Uterus (tissue), 4 donors: ENCODE results near the gene EMC6. TPM values are rescaled to one million over a fixed set of nuclear protein-coding genes. Genes with fewer than 3 reads are reported as not detected.

Experiments used
- DNase-seq, 2 donors: peaks; one replicate each; pipeline ENCODE4 v3.0.0-alpha.2; 2019 to 2020
- H3K27ac ChIP-seq, 2 donors: fragments of 200-600 bp; sonication (generic); 1 replicate in 1 of 2; 2 replicates in 1 of 2; pipeline ENCODE4 v1.5.1; 2016 to 2018
- H3K27me3 ChIP-seq, 2 donors: fragments of 200-600 bp; sonication (generic); one replicate each; pipeline ENCODE4 v1.5.1; 2018 to 2019; ENCODE audit warnings: control low read depth in 1 of 2
- H3K36me3 ChIP-seq, 2 donors: fragments of 200-600 bp; sonication (generic); one replicate each; pipeline ENCODE4 v1.5.1; 2019; ENCODE audit warnings: control low read depth in 1 of 2
- H3K4me1 ChIP-seq, 2 donors: fragments of 200-600 bp; sonication (generic); one replicate each; pipeline ENCODE4 v1.5.1; 2018 to 2019; ENCODE audit warnings: control low read depth in 1 of 2
- H3K4me3 ChIP-seq, 2 donors: fragments of 200-600 bp; sonication (generic); 1 replicate in 1 of 2; 2 replicates in 1 of 2; pipeline ENCODE4 v1.5.1; 2018 to 2019; ENCODE audit warnings: mild to moderate bottlenecking in 1 of 2
- H3K9me3 ChIP-seq, 2 donors: fragments of 200-600 bp; sonication (generic); one replicate each; pipeline ENCODE4 v1.5.1; 2019; ENCODE audit warnings: control low read depth in 1 of 2
- CTCF ChIP-seq, 4 experiments: fragments of 200-600 bp in 2 of 4; fragments of 450-650 bp in 2 of 4; sonication (generic) in 2 of 4; IDR thresholded peaks; one replicate each; pipeline ENCODE4 v1.5.1; 2016 to 2019; ENCODE audit warnings: antibody characterized with exemption in 4 of 4, mild to moderate bottlenecking in 2 of 4, moderate library complexity in 1 of 4
- POLR2A ChIP-seq, 2 donors: fragments of 450-650 bp; IDR thresholded peaks; one replicate each; pipeline ENCODE4 v1.6.1; 2016; ENCODE audit warnings: antibody characterized with exemption in 2 of 2, mild to moderate bottlenecking in 1 of 2, moderate library complexity in 1 of 2
- intact Hi-C: fragments of 100-400 bp; cut with DNase I; formaldehyde crosslinking; loops from one replicate; pipeline ENCODE4 v1.15.1; 2023; ENCODE audit warnings: low total_unique reads
- total RNA-seq, 4 donors: library from RNA; depleted of rRNA in 3 of 4; stranded (reverse); fragments of >200 nt in 3 of 4; gene quantifications; one replicate each; pipeline versions ENCODE4 v1.1.0 to v1.2.4, GENCODE V29; 2014 to 2023
- donor health status: DM: yes; HTN: yes; CAD: no.

The EMC6 gene
- total RNA-seq, 4 donors from 2014 or later, result 7.1 to 34.7 (median 22.7) TPM

- TF ChIP-seq CTCF (IDR thresholded peaks at IDR 0.05) (no peak), POLR2A (IDR thresholded peaks at IDR 0.05) (no peak)
- H3K4me3 ChIP-seq, result no peak overlapping the region
- H3K27me3 ChIP-seq, result no peaks in the 10 kb centered on the region
- peaks cover 7 to 9% of the 10 kb centered on the region in 2 donors for H3K4me1 ChIP-seq
- H3K27ac ChIP-seq, result peak overlapping the region in 1 of 2 donors; percentile 89
- H3K9me3 ChIP-seq, result no peaks in the 10 kb centered on the region
- intact Hi-C loops, result no loop called here
- DNase-seq, result no peak
- H3K36me3 ChIP-seq, result no peaks in the 10 kb centered on the region
These were observed 11.6 kb upstream of the EMC6 start for GRCh38 chr17:3656755-3657587.

- Histone ChIP-seq H3K36me3 (no peaks in the 10 kb centered on the region), H3K4me3 (no peak overlapping the region), H3K27me3 (no peaks in the 10 kb centered on the region), H3K9me3 (no peaks in the 10 kb centered on the region), H3K27ac (peak overlapping the region in 1 of 2 donors; percentile 89), H3K4me1 (peaks cover 7 to 9% of the 10 kb centered on the region in 2 donors)
- intact Hi-C loops, result no loop called here
- no peak for DNase-seq
- no peak for TF ChIP-seq CTCF (IDR thresholded peaks at IDR 0.05)
- no peak for TF ChIP-seq POLR2A (IDR thresholded peaks at IDR 0.05)
These were observed 11.1 kb upstream of the EMC6 start for GRCh38 chr17:3657588-3657869.

DNA sequence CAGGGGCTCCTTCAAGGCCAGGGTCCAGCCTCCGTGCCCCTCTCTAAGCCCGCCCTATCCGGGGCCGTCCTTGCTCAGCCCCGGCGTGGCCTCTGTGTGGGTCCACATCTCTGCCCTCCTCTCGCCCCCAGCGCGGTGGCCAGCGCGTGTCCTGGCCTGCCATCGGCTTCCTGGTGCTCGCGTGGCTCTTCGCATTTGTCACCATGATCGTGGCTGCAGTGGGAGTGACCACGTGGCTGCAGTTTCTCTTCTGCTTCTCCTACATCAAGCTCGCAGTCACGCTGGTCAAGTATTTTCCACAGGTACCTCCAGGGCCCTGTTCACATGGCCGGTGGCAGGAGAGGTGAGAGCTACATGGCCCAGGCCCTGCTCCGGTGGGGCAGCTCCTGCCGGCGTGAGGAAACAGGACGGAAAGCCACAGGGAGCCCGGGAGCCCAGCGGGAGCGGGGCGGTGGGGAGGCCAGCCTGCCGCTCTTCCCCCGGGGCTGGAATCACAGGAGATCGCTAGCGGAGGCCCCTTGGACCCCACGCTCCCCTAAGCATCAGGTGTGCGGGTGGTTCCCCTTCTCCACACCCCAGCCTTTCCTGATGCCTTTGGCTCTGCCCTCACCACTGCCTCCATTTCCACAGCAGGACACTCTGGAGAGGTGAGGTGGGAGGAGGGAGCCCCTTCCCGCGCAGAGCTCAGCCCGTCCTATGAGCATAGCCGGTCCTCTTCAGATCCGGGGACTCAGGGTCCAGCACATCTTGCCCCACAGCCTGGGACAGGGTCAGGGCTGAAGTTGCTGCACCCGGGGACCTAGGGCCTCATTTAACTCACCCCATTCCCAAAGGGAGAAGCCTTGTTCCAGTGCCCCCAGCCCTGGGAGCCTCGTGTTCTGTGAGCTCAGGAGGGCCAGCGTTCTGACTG lies 10.5 kb upstream of the EMC6 start:
- TF ChIP-seq CTCF (IDR thresholded peaks at IDR 0.05) (no peak), POLR2A (IDR thresholded peaks at IDR 0.05) (no peak)
- no peak for DNase-seq
- H3K4me3 ChIP-seq, result no peak overlapping the region
- no peaks in the 10 kb centered on the region for H3K9me3 ChIP-seq
- H3K27me3 ChIP-seq, result no peaks in the 10 kb centered on the region
- intact Hi-C loops, result no loop called here
- H3K27ac ChIP-seq, result peak overlapping the region; percentile 85 to 89
- peaks cover 7 to 9% of the 10 kb centered on the region in 2 donors for H3K4me1 ChIP-seq
- H3K36me3 ChIP-seq, result no peaks in the 10 kb centered on the region

DNA sequence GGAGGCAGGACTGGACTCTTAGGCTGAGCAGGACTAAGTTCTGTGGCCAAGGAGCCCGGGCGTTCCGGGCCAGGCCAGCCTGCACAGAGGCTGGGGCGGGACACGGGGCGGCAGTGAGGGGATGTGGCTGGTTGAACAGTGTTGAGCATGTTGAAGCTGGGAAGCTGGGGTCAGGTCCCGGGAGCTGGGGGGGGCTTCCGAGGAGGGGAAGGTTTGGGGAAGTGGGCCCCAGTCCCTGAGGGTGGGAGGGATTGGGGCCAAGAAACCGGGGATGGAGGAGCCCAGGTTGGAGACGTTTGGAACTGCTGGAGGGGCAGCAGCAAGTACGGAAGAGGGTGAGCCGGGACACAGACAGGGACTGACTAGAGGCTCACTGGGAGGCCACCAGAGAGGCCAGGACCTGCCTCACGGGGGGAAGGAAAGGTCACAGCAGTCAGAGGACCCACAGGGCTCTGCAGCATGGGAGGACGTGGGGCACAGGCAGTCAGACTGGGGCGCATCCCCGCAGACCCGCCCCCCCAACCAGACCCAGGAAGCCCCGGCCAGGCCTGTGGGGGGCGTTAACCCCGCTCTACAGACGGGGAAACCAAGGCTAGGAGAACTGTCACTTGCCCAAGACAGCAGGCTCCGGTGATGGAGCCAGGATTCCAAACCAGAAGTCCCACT lies 9.7 kb upstream of the EMC6 start:
- H3K27me3 ChIP-seq, result no peaks in the 10 kb centered on the region
- peaks cover 7 to 9% of the 10 kb centered on the region in 2 donors for H3K4me1 ChIP-seq
- no peak overlapping the region for H3K4me3 ChIP-seq
- H3K27ac ChIP-seq, result peak overlapping the region; percentile 85 to 89
- H3K36me3 ChIP-seq, result no peaks in the 10 kb centered on the region
- intact Hi-C loops, result no loop called here
- TF ChIP-seq POLR2A (IDR thresholded peaks at IDR 0.05) (no peak), CTCF (IDR thresholded peaks at IDR 0.05) (no peak)
- peak in 1 of 2 donors; percentile 39 for DNase-seq
- no peaks in the 10 kb centered on the region for H3K9me3 ChIP-seq
